Activated CD8-positive, alpha-beta T cell treated with anti-CD3 and anti-CD28 coated beads, Interleukin-2, amount 10 ng/mL, durations not matched to agents 7 days and 5 days (primary cell): Measurements from ENCODE around the gene ZG16B. TPM values are rescaled to one million over a fixed set of nuclear protein-coding genes. Genes with fewer than 3 reads are reported as not detected.
A peak's percentile ranks its signal among the peaks of the same experiment; 100 is the strongest.

Experiments used
- ATAC-seq: fragments of 150-1000 bp; cut with Tn5 transposase; one replicate; pipeline ENCODE4 v1.10.0; 2021; ENCODE audit warnings: moderate library complexity
- CTCF ChIA-PET: fragments of 350-600 bp; sonication (Branson Sonifier 250); formaldehyde crosslinking; loops from one replicate; lab custom pipeline; 2021; ENCODE audit warnings: antibody characterized with exemption; lab: Charles Lee
- POLR2A ChIA-PET: fragments of 350-600 bp; sonication (Branson Sonifier 250); formaldehyde crosslinking; loops from one replicate; lab custom pipeline; 2021; ENCODE audit warnings: antibody characterized with exemption; lab: Charles Lee
- DNase-seq: peaks from one replicate; pipeline ENCODE4 v3.0.0-alpha.2; 2020
- H3K27ac Mint-ChIP-seq: one replicate; pipeline ENCODE4 v1.8.0; 2021; ENCODE audit warnings: mild to moderate bottlenecking, mixed read lengths
- H3K27me3 Mint-ChIP-seq: one replicate; pipeline ENCODE4 v1.8.0; 2021; ENCODE audit warnings: low read depth, mixed read lengths
- H3K36me3 Mint-ChIP-seq: one replicate; pipeline ENCODE4 v1.8.0; 2021; ENCODE audit warnings: low read depth, mixed read lengths
- H3K4me1 Mint-ChIP-seq: one replicate; pipeline ENCODE4 v1.8.0; 2021; ENCODE audit warnings: low read depth, mixed read lengths
- H3K4me3 Mint-ChIP-seq: one replicate; pipeline ENCODE4 v1.8.0; 2021; ENCODE audit warnings: mild to moderate bottlenecking, mixed read lengths
- H3K9me3 Mint-ChIP-seq: one replicate; pipeline ENCODE4 v1.8.0; 2022; ENCODE audit warnings: mixed read lengths; ENCODE audit not compliant: insufficient read depth
- total RNA-seq, 2 experiments: library from RNA; stranded (reverse); gene quantifications; one replicate each; pipeline ENCODE4 v1.2.3, GENCODE V29; 2021

Gene ZG16B
- total RNA-seq, 2 experiments from 2014 or later = 2.9 to 3.7 TPM

DNA sequence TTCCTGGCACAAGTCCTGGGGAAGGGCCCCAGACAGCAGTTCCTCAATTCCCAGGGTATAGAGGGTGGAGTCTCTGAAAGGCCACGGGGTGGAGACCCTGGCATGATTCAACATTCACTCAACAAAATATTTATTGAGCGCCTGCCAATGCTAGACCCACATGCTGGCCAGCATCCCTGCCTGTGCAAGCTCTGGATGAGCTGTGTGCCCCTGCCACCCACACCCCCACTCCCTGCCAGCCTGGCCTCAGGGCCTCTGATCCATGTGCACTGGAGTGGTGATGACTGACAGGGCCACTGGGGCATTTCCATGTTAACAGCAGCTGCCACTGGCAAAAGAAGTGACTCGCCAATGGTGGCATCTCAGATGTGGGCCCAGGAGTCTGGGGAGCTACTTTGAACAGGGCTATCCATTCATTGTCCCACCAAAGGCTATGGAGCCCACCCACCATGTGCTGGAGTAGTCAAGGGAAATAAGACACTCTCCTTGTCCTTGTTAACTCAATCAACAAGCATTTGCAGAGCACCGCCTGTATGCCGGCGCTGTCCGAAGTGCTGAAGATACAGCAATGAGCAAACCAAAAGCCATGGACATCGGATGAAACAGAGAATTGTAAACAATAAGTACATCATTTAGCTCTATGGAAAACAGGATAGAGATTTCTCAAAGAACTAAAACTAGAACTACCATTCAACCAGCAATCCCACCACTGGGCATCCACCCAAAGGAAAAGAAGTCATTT is 30.9 kb downstream of the ZG16B start:
- DNase-seq (peak; percentile 46), ATAC-seq (no peak)
- ChIA-PET POLR2A (no interaction called here), CTCF (interaction anchor here (12.4 kb wide), 1 partner anchor 22 kb away, joined by 151 read pairs; no protein-coding TSS in a partner anchor)
- Mint-ChIP-seq H3K4me3 (no peak overlapping the region), H3K27me3 (peaks cover 6% of the 10 kb centered on the region), H3K4me1 (peaks cover 13% of the 10 kb centered on the region), H3K36me3 (no peaks in the 10 kb centered on the region), H3K27ac (no peak overlapping the region), H3K9me3 (no peaks in the 10 kb centered on the region)

DNA sequence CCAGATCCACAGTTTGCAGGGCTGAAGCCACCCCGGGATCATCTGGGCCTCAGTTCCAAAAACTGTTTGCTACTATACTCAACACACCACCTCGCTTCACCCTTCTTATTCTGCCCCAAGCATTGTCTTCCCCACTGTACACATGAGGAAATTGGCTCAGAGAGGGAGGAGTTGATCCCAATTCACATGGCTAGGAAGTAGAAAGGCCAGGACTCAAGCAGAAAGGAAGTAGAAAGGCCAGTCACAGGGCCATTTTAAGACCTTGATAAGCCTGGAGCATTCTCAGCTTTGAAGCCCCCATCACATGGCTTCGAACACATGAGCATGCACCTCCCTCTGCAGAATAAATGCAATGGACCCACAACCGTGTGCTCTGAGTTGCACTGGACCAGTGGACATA is 35.5 kb downstream of the ZG16B start:
- H3K27ac Mint-ChIP-seq = no peak overlapping the region
- POLR2A ChIA-PET = interaction anchor here (1.2 kb wide), 1 partner anchor 26 kb away, joined by 4 read pairs; no protein-coding TSS in a partner anchor

DNA sequence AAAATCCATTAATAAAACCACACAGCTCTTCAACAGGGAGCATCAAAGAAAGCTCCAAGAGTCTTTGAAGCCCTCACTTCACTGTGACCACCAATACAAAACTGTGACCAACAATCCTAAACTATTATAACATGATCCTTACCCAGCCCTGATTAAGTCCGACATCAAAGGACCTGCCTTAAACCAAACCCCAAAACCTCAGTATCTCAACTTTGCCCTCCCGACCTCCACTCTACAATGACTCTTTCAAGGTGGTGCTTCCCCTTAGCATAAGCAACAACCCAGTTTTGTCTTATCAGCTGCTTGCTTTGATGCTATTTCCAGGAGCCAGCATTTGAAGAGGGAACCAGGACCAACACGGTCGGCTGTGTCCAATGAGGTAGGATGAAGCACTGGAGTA is 36.3 kb downstream of the ZG16B start:
- Mint-ChIP-seq H3K4me1 (peaks cover 32% of the 10 kb centered on the region), H3K36me3 (no peaks in the 10 kb centered on the region), H3K4me3 (no peak overlapping the region), H3K27me3 (peaks cover 8% of the 10 kb centered on the region), H3K27ac (no peak overlapping the region), H3K9me3 (no peaks in the 10 kb centered on the region)
- CTCF ChIA-PET = interaction anchor here (0.9 to 12.4 kb wide), 6 partner anchors 11 to 53 kb away, joined by 3 to 151 read pairs (median 3); partner anchors contain the start of gene FLYWCH1
- DNase-seq (no peak), ATAC-seq (no peak)
- POLR2A ChIA-PET = interaction anchor here (1.2 kb wide), 1 partner anchor 27 kb away, joined by 4 read pairs; no protein-coding TSS in a partner anchor

More for the DNA sequence above, 35.5 kb downstream of the ZG16B start:
- Mint-ChIP-seq H3K27me3 (peaks cover 8% of the 10 kb centered on the region), H3K4me1 (peaks cover 32% of the 10 kb centered on the region), H3K4me3 (no peak overlapping the region), H3K36me3 (no peaks in the 10 kb centered on the region), H3K9me3 (no peaks in the 10 kb centered on the region)
- DNase-seq = no peak
- CTCF ChIA-PET = interaction anchor here (1.0 to 12.4 kb wide), 6 partner anchors 23 to 54 kb away, joined by 3 to 151 read pairs (median 4); partner anchors contain the start of gene FLYWCH1
- ATAC-seq = no peak

DNA sequence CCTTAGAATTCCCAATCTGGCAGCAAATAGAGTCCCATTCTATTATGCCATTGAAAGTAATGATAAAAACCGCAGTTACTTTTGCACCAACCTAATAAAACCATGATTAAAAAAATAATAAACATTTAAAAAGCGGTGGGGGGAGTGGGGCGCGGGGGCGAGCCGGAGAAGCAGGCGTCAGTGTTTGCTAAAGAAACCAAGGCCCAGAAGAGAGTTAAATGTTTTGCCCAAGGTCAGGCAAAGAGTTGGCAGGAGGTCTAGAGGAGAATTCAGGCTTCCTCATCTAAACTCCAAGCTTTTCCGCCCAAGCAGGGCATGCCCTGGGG is 37.5 kb downstream of the ZG16B start:
- Mint-ChIP-seq H3K4me3 (peak overlapping the region; percentile 87), H3K9me3 (no peaks in the 10 kb centered on the region), H3K4me1 (peaks cover 32% of the 10 kb centered on the region), H3K27me3 (peaks cover 13% of the 10 kb centered on the region), H3K36me3 (no peaks in the 10 kb centered on the region), H3K27ac (peak overlapping the region; percentile 92)
- no peak for ATAC-seq
- CTCF ChIA-PET = interaction anchor here (0.6 to 12.4 kb wide), 32 partner anchors 8 to 126 kb away, joined by 3 to 151 read pairs (median 5); partner anchors contain the start of genes ELOB, FLYWCH1, FLYWCH2 and PRSS21
- no peak for DNase-seq
- POLR2A ChIA-PET = interaction anchor here (0.9 to 1.8 kb wide), 8 partner anchors 16 to 116 kb away, joined by 3 to 14 read pairs (median 4); partner anchors contain the start of genes FLYWCH2 and SRRM2

DNA sequence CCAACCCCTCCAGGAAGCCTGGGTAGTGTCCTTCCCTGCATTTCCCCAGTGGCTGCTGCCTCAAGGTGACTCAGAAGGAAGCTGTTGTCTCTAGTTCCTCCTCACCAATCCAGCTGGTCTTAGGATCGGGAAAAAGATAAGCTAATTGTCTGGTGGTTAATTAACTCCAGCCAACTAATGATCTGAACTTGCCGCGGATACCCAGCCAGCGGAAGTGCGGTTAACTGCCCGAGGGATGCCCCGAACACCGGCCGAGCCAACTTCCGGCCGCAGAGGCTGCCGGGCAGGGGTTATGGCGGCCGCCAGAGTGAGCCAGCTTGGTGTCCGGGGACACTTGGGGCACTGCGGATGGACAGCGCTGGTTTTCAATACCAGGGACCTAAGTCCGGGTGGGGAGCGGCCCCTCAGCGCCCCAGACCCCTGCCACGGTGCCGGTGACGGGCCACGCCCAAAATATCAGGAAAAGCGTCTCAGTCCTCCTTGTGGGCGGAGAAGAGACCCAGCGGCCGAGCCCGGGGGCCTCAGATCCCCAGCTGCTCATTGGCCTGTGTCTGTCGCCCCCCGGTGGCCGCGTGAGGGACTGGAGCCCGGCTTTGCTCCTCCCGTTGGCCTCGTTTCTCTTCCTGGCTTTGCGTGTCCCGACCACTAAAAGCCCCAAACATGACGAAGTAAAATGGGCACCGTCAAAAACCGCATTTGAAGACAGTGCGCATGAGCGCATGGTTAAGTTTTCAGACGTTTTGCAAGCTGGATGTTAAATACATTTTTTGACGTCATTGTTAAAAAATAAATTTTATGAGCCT is 38.1 kb downstream of the ZG16B start:
- Mint-ChIP-seq H3K27me3 (peaks cover 13% of the 10 kb centered on the region), H3K4me3 (peak overlapping the region; percentile 87), H3K27ac (peak overlapping the region; percentile 92), H3K4me1 (peaks cover 32% of the 10 kb centered on the region), H3K9me3 (no peaks in the 10 kb centered on the region), H3K36me3 (no peaks in the 10 kb centered on the region)
- ATAC-seq (peak; percentile 96), DNase-seq (peak; percentile 96)
- ChIA-PET CTCF (interaction anchor here (0.6 to 12.4 kb wide), 40 partner anchors 8 to 144 kb away, joined by 3 to 151 read pairs (median 5); partner anchors contain the start of genes ELOB, FLYWCH1, FLYWCH2 and PRSS21), POLR2A (interaction anchor here (0.6 to 1.8 kb wide), 9 partner anchors 15 to 116 kb away, joined by 3 to 14 read pairs (median 4); partner anchors contain the start of genes ELOB, FLYWCH2 and SRRM2)

DNA sequence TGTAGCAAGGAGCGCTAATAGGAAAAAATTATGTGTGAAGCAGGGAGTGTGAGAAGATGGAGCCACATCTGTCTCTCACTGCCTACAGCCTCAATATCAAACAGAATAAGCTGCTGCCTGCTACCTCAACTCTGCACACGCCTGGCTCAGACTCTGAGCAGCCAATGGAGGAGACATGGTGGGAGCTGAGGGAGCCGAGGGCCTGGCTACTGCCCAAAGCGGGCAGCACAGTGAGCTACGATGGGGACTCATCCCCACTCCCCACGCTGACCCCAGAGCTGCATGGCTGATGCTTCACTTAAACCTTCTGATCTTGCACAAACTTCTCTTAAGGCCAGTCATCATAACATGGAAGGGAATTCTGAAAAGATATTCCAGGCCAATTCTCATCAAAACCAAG is 41.8 kb downstream of the ZG16B start:
- peaks cover 34% of the 10 kb centered on the region for H3K4me1 Mint-ChIP-seq
- ChIA-PET POLR2A (interaction anchor here (0.6 to 2.1 kb wide), 2 partner anchors 11 to 119 kb away, joined by 3 to 9 read pairs; partner anchors contain the start of gene FLYWCH2), CTCF (interaction anchor here (1.1 to 12.4 kb wide), 7 partner anchors 11 to 55 kb away, joined by 3 to 151 read pairs (median 8); partner anchors contain the start of genes FLYWCH1 and FLYWCH2)
- H3K36me3 Mint-ChIP-seq = no peaks in the 10 kb centered on the region
- H3K4me3 Mint-ChIP-seq = no peak overlapping the region
- peaks cover 9% of the 10 kb centered on the region for H3K27me3 Mint-ChIP-seq
- no peaks in the 10 kb centered on the region for H3K9me3 Mint-ChIP-seq
- H3K27ac Mint-ChIP-seq = no peak overlapping the region
- ATAC-seq (no peak), DNase-seq (no peak)

DNA sequence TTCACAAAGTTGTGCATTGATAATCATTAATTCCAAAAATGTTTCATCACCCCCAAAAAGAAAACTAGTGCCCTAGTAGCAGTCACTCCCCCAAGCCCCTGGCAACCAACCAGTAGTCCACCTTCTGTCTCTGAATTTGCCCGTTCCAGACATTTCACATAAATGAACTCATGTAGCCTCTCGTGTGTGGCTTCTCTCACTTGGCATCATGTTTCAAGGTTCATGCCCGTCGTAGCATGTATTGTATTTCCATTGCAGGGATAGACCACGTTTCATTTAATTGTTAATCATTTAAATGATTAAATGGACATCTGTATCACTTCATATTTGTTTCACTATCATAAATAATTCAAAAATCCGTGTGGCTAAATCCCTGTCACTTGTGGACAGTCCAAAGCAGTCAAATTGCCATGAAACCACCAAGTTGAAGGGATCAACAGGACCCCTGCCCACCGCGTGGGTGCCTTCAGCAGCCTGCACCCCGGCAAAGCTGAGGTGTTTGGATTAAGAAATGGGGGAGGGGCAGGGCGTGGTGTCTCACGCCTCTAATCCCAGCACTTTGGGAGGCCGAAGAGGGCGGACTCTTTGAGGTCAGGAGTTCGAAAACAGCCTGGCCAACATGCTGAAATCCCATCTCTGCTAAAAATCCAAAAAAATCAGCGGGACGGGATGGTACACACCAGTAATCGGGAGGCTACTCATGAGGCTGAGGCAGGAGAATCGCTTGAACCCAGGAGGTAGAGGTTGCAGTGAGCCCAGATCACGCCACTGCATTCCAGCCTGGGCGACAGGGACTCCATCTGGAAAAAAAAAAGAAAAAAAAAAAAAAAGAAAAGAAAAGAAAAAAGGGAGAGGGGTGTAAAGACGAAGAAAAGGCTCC is 44.2 kb downstream of the ZG16B start:
- DNase-seq (no peak), ATAC-seq (no peak)
- Mint-ChIP-seq H3K9me3 (no peaks in the 10 kb centered on the region), H3K4me3 (no peak overlapping the region), H3K27me3 (peaks cover 9% of the 10 kb centered on the region), H3K36me3 (no peaks in the 10 kb centered on the region), H3K4me1 (peaks cover 21% of the 10 kb centered on the region), H3K27ac (no peak overlapping the region)
- ChIA-PET POLR2A (interaction anchor here (0.5 kb wide), 1 partner anchor 430 kb away, joined by 3 read pairs; no protein-coding TSS in a partner anchor), CTCF (interaction anchor here (1.0 to 3.9 kb wide), 6 partner anchors 9 to 51 kb away, joined by 3 to 17 read pairs (median 6); partner anchors contain the start of genes FLYWCH1 and FLYWCH2)

DNA sequence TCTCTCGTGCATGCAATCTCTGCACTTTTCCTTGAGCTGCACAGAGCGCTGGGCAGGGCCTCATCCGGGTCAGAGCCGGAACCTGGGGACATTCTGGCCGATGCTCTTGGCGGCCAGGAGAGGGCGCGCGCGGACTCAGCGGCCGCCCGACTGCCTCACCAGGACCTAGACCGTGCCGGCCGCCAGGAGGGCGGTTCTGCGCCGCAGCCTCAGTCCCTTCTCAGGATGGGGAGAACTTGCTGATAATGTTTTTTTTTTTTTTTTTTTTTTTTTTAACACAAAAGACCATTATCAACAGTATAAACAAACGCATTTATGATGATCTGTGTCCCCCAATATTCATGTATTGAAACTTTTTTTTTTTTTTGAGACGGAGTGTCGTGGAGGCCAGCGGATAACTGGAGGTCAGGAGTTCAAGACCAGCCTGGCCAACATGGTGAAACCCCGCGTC is 44.8 kb downstream of the ZG16B start:
- ChIA-PET CTCF (interaction anchor here (1.0 to 2.4 kb wide), 5 partner anchors 8 to 51 kb away, joined by 3 to 17 read pairs (median 6); partner anchors contain the start of genes FLYWCH1 and FLYWCH2), POLR2A (interaction anchor here (0.5 kb wide), 1 partner anchor 431 kb away, joined by 3 read pairs; no protein-coding TSS in a partner anchor)
- Mint-ChIP-seq H3K4me3 (no peak overlapping the region), H3K27me3 (peaks cover 13% of the 10 kb centered on the region), H3K4me1 (peaks cover 14% of the 10 kb centered on the region), H3K9me3 (peaks cover 2% of the 10 kb centered on the region), H3K36me3 (peaks cover 3% of the 10 kb centered on the region), H3K27ac (no peak overlapping the region)
- DNase-seq (peak; percentile 78), ATAC-seq (peak; percentile 98)

DNA sequence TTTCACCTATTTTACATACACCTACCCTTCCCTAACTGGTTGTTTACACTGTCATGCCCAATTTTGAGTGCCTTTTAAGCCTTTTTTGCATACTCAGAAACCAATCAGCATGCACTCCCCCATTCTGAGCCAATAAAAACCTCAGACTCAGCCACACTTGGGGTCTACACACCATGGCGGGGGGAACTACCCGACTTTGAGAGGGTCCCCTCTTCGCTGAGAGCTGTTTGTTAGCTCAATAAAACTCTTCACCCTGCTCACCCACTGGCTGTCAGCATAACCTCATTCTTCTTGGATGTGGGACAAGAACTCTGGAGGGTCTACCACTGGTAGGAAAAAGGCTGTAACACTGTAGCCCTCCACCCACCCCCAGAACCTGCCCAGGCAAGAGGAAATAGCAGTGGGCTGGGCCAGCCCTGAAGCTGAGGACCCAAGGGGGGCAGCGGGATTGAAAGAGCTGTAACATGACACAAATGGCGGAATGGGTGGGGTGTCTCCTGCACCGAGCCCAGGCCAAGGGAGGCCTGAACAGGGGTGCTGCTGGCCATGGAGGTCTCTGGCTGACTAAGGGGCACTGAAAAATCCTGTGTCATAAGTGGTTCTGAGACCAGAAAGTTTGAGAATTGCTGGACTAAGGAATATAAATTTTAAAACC is 49.9 kb downstream of the ZG16B start:
- Mint-ChIP-seq H3K4me3 (no peak overlapping the region), H3K4me1 (peaks cover 17% of the 10 kb centered on the region), H3K36me3 (peaks cover 3% of the 10 kb centered on the region), H3K9me3 (peaks cover 4% of the 10 kb centered on the region), H3K27ac (no peak overlapping the region), H3K27me3 (peaks cover 6% of the 10 kb centered on the region)
- ChIA-PET CTCF (interaction anchor here (1.0 to 1.6 kb wide), 3 partner anchors 12 to 47 kb away, joined by 4 to 5 read pairs (median 4); no protein-coding TSS in a partner anchor), POLR2A (no interaction called here)
- ATAC-seq (no peak), DNase-seq (no peak)
